OCI-M2 (cell line): ENCODE measurements around the gene SREBF1.

ENCODE experiments used
- DNase-seq: peaks from one replicate; lab custom pipeline; 2025; ENCODE audit not compliant: unreplicated experiment; lab: John Stamatoyannopoulos, UW

SREBF1 gene

GRCh38 chr17:17842111-17842876 lies 5.5 kb upstream of the SREBF1 start:
- no peak for DNase-seq

GRCh38 chr17:17841601-17842025 lies 4.8 kb upstream of the SREBF1 start:
- DNase-seq: no peak

- DNase-seq: no peak
Observed at GRCh38 chr17:17840751-17841591, 4.2 kb upstream of the SREBF1 start.

- no peak for DNase-seq
Observed at GRCh38 chr17:17839791-17840707, 3.3 kb upstream of the SREBF1 start.

DNA sequence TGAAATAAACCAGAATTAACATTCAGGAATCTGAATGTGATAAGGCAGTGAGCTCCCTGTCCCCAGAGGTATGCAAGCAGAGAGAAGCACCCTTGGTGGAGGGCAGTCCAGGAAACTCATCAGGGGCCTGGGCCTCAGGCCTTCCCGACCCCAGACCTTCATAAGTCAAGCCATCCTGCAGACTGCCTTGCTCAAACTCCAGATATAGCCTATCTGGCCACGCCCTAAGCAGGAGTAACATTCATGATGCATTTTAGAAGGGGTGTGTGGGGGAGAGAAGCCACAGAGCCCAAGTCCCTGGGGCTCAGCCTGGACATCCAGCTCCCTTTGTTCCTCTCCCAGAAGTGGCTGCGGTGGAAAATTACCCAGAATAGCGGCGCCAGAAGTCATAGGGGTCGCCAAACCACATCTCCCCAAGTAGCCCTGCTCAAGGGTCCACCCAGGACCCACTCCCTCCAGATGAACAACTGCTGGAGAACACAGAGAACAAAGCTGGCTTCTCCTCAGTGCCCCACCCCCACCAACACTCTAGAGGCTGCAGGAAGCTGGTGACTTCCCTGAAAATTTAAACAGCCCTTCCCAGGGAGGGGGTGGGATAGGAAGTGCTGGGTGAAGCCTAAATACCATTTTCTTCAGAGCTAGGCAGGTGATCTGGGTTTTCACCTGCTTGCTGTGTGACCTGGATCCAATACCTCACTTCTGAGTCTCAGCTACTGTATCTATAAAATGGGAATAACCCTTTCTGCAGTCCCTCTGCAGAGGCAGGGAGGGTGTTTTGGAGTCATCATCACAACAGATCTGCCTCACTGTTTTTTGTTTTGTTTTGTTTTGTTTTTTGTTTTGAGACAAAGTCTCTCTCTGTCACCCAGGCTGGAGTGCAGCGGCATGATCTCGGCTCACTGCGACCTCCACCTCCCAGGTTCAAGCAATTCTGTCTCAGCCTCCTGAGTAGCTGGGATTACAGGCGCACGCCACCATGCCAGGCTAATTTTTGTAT lies 1.5 kb upstream of the SREBF1 start:
- DNase-seq: peak; percentile 38

- DNase-seq: no peak
Observed at GRCh38 chr17:17837380-17837821, 615 bp upstream of the SREBF1 start.

- DNase-seq: peak; percentile 68
Observed at GRCh38 chr17:17836250-17836817, 452 bp downstream of the SREBF1 start.

GRCh38 chr17:17835415-17836249 lies 1.2 kb downstream of the SREBF1 start:
- no peak for DNase-seq

DNA sequence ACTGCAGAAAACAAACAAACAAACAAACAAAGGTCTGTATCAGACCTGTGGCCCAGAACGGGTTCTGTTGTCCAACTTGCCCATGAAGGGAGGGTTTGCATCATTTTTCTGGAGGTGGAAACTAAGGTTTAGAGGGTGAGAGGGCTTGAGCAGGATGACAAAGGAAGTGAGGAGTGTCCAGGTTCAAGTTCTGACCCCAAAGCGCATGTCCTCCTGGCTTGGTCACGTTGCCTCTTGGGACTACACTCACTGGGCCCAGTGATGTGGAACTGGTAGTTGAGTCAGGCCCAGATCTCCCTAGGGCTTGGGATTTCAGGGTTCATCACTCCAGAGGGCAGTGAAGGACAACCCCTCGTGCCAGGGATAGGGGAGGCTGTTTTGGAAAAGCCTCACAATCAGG lies 1.8 kb downstream of the SREBF1 start:
- no peak for DNase-seq

GRCh38 chr17:17833658-17834357 lies 3.0 kb downstream of the SREBF1 start:
- DNase-seq: no peak

- no peak for DNase-seq
Observed at GRCh38 chr17:17832032-17832363, 4.8 kb downstream of the SREBF1 start.

DNA sequence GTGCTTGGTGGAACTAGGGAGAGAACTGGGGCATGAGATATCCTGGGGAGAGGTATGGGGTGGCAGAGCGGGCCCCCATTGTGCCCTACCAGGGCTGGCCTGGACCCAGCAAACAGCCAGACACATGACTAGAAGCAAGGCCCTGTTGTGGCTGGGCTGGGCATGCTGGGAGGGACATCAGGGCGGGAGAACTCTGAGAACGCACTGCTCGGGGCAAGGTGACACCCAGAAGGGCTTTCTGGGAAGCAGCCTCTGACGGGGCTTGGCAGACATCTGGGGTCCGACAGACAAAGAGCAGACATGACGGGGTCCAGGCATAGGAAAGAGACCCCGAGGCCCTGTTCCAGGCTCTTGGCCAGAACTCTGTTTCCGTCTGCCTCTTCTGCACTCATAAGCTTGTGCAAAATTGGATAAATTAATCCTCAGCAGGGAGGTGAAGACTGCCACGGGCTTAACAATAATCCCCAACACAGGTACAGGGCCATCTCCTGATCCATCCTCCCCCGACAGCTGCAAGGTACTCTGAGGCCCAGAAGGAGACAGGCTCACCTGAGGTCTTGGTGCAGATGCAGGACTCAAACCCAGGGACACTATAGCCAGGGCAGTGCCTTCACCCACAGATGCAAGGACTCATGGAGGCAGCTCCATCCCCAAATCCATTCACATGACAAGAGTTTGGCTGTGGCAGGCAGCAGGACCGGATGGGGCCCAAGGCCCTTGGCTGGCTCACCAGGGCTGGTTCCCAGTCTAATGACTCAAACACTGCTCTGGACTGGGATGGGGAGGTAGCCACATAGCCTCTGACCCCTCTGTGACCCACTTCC lies 5.4 kb downstream of the SREBF1 start:
- no peak for DNase-seq

- no peak for DNase-seq
Observed at GRCh38 chr17:17830740-17831207, 6.0 kb downstream of the SREBF1 start.

- no peak for DNase-seq
Observed at GRCh38 chr17:17830269-17830567, 6.6 kb downstream of the SREBF1 start.

GRCh38 chr17:17827826-17828621 lies 8.8 kb downstream of the SREBF1 start:
- no peak for DNase-seq

GRCh38 chr17:17826942-17827785 lies 9.6 kb downstream of the SREBF1 start:
- DNase-seq: no peak
